Stomach (tissue), 4 donors: Measurements from ENCODE around the gene KLHL22.

Experiments
- CTCF ChIP-seq, 7 experiments: fragments of 450-650 bp in 4 of 7; fragments of 200-600 bp in 3 of 7; sonication (generic) in 3 of 7; IDR thresholded peaks; one replicate each; pipeline ENCODE4 v1.5.1; 2016 to 2019; ENCODE audit warnings: antibody characterized with exemption in 7 of 7, control low read depth in 2 of 7, mild to moderate bottlenecking in 1 of 7
- EP300 ChIP-seq: sonication (generic); formaldehyde crosslinking; IDR thresholded peaks from one replicate; pipeline ENCODE4 v1.6.1; 2017; ENCODE audit warnings: antibody characterized with exemption
- POLR2A ChIP-seq, 4 donors: fragments of 450-650 bp; IDR thresholded peaks; one replicate each; pipeline ENCODE4 v1.6.1; 2016; ENCODE audit warnings: antibody characterized with exemption in 4 of 4, control low read depth in 2 of 4, mild to moderate bottlenecking in 1 of 4, moderate library complexity in 1 of 4

GRCh38 chr22:20536590-20537324 is 41.2 kb upstream of the KLHL22 start:
- no peak for TF ChIP-seq CTCF (IDR thresholded peaks at IDR 0.05)
- TF ChIP-seq EP300, result no peak
- TF ChIP-seq POLR2A (IDR thresholded peaks at IDR 0.05), result no peak
